NCI-H345 treated with DMSO at 0.1 percent for 48 hours (cell line): Measurements from ENCODE around the gene RELN.

Source experiments
- DNase-seq: peaks from one replicate; lab custom pipeline; 2025; ENCODE audit not compliant: unreplicated experiment; lab: John Stamatoyannopoulos, UW

The RELN gene

DNA sequence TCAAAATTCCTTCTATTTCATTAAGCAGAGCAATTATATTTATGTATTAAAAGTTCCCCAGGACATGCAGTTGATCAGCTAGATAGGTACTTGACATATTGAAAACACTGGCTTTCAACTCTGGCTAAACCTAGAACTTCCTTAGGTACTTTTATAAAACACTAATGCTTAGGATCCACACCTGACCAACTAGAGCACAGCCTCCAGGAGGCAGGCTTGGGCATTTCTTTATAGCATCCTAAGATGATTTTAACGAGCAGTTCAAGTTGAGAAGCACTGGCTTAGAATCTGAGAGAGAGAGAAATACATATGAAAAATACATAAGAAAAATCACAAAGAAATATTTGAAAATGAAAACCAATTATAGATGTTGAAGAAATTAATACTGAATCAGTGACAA lies 564.3 kb downstream of the RELN start:
- no peak for DNase-seq

DNA sequence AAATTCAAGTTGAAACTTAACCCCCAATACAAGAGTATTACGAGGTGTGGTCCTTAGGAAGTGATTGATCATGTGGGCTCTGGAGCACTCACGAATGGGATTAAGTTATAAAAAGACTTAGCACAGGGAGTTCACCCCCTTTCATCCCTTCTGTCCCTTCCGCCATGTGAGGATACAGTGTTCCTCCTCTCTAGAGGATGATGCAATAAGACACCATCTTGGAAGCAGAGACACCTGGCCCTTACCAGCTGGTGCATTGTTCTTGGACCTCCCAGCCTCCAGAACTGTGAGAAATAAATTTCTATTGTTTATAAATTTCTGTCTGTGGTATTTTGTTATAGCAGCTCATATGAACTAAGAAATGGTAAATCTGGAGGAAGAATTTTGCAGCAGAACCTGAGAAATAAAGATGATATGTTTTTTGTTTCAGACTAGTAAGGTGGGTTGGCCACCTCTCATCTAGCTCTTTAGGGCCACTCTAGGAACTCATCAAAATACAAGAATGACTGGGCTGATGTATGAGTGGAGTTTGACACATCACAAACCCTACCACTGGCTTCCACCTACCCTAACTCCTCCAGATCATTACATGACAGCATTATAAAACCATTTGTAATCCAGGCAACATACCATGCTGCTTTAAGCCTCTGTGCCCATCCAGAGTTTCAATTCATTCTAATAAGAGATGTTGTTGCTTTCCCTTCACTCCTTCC lies 565.8 kb downstream of the RELN start:
- no peak for DNase-seq
